ENCODE results near the gene SYP. TPM values are rescaled to one million over a fixed set of nuclear protein-coding genes. Genes with fewer than 3 reads are reported as not detected.
A peak's percentile ranks its signal among the peaks of the same experiment; 100 is the strongest.

Gene SYP
- total RNA-seq: 1 to 10 TPM; 1.0 to 2.7 (median 1.3) TPM

- peak within 1 kb of the TSS; percentile 57 to 64 for H3K27ac ChIP-seq
- no peaks in the 10 kb centered on the region for H3K36me3 ChIP-seq
- peak within 1 kb of the TSS; percentile 35 to 59 (median 38) for H3K4me3 ChIP-seq
- H3K4me1 ChIP-seq: no peaks in the 10 kb centered on the region
- peaks cover 0 to 49% of the 10 kb centered on the region in 2 donors for H3K27me3 ChIP-seq
- peak; percentile 87 to 88 for DNase-seq (ENCODE audit: low spot score in 2 of 2)
- intact Hi-C loops (cut with DNase I; ENCODE audit: low total_unique reads): no loop called here
- no peaks in the 10 kb centered on the region for H3K9me3 ChIP-seq
- no peak for TF ChIP-seq CTCF (IDR thresholded peaks at IDR 0.05)
- TF ChIP-seq POLR2AphosphoS5 (IDR thresholded peaks at IDR 0.05): peak in 2 of 3 donors; percentile 28 to 65
- peak; percentile 22 for TF ChIP-seq POLR2A (IDR thresholded peaks at IDR 0.05)
Observed at GRCh38 chrX:49199906-49200771, at the start of gene SYP. SYP (minus strand) TSS chrX:49200193; CDS start chrX:49200186, 7 bp downstream.

DNA sequence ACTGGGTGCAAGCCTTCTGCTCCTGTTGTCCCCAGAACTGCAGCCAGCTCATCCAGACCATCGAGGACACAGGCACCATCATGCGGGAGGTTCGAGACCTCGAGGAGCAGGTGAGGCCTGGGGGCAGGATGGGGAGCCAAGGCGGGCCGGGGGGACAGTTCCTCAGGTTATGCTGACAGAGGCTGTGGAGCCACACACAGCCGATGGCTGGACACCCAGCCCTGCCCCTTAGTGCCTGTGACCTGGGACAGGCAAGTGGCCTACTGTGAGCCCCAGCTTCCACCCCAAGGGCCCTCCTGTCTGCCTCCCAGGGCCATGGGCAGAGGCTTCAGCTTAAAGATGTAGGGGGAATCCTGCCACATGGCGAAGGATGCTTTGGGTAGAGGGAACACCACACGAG is 49.6 kb upstream of the SYP start:
- Histone ChIP-seq H3K27ac (no peak overlapping the region), H3K4me1 (no peaks in the 10 kb centered on the region), H3K27me3 (peaks cover 0 to 46% of the 10 kb centered on the region in 2 donors), H3K36me3 (no peaks in the 10 kb centered on the region), H3K4me3 (no peak overlapping the region), H3K9me3 (no peaks in the 10 kb centered on the region)
- DNase-seq (ENCODE audit: low spot score in 2 of 2): no peak
- TF ChIP-seq CTCF (IDR thresholded peaks at IDR 0.05): no peak
- no peak for TF ChIP-seq POLR2A (IDR thresholded peaks at IDR 0.05)
- no peak for TF ChIP-seq POLR2AphosphoS5 (IDR thresholded peaks at IDR 0.05)
- intact Hi-C loops (cut with DNase I; ENCODE audit: low total_unique reads): no loop called here

DNA sequence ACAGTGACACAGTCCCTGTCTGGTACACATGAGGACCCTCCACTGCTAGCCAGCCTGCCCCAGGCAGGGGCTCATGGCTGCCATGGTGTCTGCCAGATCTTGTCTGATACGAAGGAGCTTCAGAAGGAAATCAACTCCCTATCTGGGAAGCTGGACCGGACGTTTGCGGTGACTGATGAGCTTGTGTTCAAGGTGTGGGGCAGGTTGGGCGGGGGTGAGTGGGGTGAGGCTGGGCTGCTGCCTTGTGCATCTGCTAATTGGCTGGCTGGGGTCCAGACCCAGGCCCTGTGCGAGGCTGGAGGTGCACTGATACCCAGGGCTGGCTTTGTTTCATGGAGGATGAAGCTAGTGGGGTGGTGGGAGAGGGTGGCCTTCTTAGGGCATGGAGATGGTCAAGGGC is 49.1 kb upstream of the SYP start:
- Histone ChIP-seq H3K27ac (no peak overlapping the region), H3K4me1 (no peaks in the 10 kb centered on the region), H3K4me3 (no peak overlapping the region), H3K27me3 (peaks cover 0 to 46% of the 10 kb centered on the region in 2 donors), H3K9me3 (no peaks in the 10 kb centered on the region), H3K36me3 (no peaks in the 10 kb centered on the region)
- intact Hi-C loops (cut with DNase I; ENCODE audit: low total_unique reads): no loop called here
- no peak for DNase-seq (ENCODE audit: low spot score in 2 of 2)
- TF ChIP-seq POLR2AphosphoS5 (IDR thresholded peaks at IDR 0.05): no peak
- TF ChIP-seq POLR2A (IDR thresholded peaks at IDR 0.05): no peak
- no peak for TF ChIP-seq CTCF (IDR thresholded peaks at IDR 0.05)

GRCh38 chrX:49247916-49248811 is 48.2 kb upstream of the SYP start:
- TF ChIP-seq CTCF (IDR thresholded peaks at IDR 0.05) (no peak), POLR2AphosphoS5 (IDR thresholded peaks at IDR 0.05) (no peak), POLR2A (IDR thresholded peaks at IDR 0.05) (no peak)
- H3K36me3 ChIP-seq: no peaks in the 10 kb centered on the region
- DNase-seq (ENCODE audit: low spot score in 2 of 2): no peak
- H3K27ac ChIP-seq: no peak overlapping the region
- no peak overlapping the region for H3K4me3 ChIP-seq
- intact Hi-C loops (cut with DNase I; ENCODE audit: low total_unique reads): no loop called here
- no peaks in the 10 kb centered on the region for H3K9me3 ChIP-seq
- no peaks in the 10 kb centered on the region for H3K4me1 ChIP-seq
- H3K27me3 ChIP-seq: peaks cover 0 to 40% of the 10 kb centered on the region in 2 donors

Data from breast epithelium (tissue), 4 donors.